GM06990 (cell line): ENCODE results near the gene SYT1.

Experiments used
- DNase-seq: peaks from one replicate; pipeline ENCODE4 v3.0.0-alpha.2; 2011; ENCODE audit not compliant: insufficient read length; ENCODE audit errors: extremely low read depth
- H3K27me3 ChIP-seq: replicated peaks from 2 replicates; pipeline ENCODE4 v1.6.0; 2011; ENCODE audit warnings: low read length; ENCODE audit not compliant: control insufficient read depth, insufficient read depth
- H3K36me3 ChIP-seq: 2 replicates; pipeline ENCODE4 v1.5.1; 2011; ENCODE audit warnings: low read length; ENCODE audit not compliant: control insufficient read depth, insufficient read depth
- H3K4me3 ChIP-seq: replicated peaks from 2 replicates; pipeline ENCODE4 v1.5.1; 2011; ENCODE audit warnings: low read depth, mild to moderate bottlenecking, control low read depth, low read length
- TF ChIP-seq, protein P1 (sequence below): IDR thresholded peaks from 2 replicates; pipeline ENCODE4 v1.5.1; 2011; ENCODE audit warnings: low read length, control low read depth, mild to moderate bottlenecking, inconsistent platforms; ENCODE audit not compliant: insufficient read depth, poor library complexity, severe bottlenecking

The SYT1 gene

GRCh38 chr12:79333144-79333543 is 468.6 kb downstream of the SYT1 start:
- TF ChIP-seq, protein P1, sequence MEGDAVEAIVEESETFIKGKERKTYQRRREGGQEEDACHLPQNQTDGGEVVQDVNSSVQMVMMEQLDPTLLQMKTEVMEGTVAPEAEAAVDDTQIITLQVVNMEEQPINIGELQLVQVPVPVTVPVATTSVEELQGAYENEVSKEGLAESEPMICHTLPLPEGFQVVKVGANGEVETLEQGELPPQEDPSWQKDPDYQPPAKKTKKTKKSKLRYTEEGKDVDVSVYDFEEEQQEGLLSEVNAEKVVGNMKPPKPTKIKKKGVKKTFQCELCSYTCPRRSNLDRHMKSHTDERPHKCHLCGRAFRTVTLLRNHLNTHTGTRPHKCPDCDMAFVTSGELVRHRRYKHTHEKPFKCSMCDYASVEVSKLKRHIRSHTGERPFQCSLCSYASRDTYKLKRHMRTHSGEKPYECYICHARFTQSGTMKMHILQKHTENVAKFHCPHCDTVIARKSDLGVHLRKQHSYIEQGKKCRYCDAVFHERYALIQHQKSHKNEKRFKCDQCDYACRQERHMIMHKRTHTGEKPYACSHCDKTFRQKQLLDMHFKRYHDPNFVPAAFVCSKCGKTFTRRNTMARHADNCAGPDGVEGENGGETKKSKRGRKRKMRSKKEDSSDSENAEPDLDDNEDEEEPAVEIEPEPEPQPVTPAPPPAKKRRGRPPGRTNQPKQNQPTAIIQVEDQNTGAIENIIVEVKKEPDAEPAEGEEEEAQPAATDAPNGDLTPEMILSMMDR, result no peak

GRCh38 chr12:79337662-79338290 is 473.2 kb downstream of the SYT1 start:
- H3K4me3 ChIP-seq, result no peak overlapping the region
- TF ChIP-seq, protein P1, result no peak
- no peak for DNase-seq
- H3K36me3 ChIP-seq, result no peaks in the 10 kb centered on the region
- H3K27me3 ChIP-seq, result no peaks in the 10 kb centered on the region; the same call in 1 of the 2 replicates

More at GRCh38 chr12:79333144-79333543, 468.6 kb downstream of the SYT1 start:
- H3K4me3 ChIP-seq, result no peak overlapping the region
- H3K36me3 ChIP-seq, result no peaks in the 10 kb centered on the region
- H3K27me3 ChIP-seq, result no peaks in the 10 kb centered on the region; the same call in 1 of the 2 replicates
- no peak for DNase-seq

- H3K4me3 ChIP-seq, result no peak overlapping the region
- H3K27me3 ChIP-seq, result no peaks in the 10 kb centered on the region
- TF ChIP-seq, protein P1, result peak; percentile 66
- DNase-seq, result no peak
- H3K36me3 ChIP-seq, result no peaks in the 10 kb centered on the region
Observed at GRCh38 chr12:79344855-79345847, 480.6 kb downstream of the SYT1 start.

DNA sequence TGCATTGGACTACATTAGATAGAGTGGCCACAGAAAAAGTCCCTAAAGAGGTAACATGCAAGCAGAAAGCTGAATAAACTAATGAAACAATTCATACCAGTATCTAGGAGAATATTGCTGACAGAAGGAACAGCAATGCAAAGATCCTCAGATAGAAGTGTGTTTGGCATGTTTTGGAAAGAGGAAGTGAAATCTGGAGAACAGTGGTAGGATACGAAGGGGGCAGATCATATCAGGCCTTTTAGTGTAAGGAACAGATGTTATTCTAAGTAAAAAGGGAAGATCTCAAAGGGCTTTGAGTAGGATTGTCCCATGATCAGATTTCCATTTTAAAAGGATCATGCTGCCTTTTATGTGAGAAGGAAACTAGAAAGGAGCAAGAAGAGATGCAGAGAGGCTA is 483.3 kb downstream of the SYT1 start:
- Histone ChIP-seq H3K27me3 (no peaks in the 10 kb centered on the region), H3K4me3 (no peak overlapping the region), H3K36me3 (no peaks in the 10 kb centered on the region)
- no peak for DNase-seq
- TF ChIP-seq, protein P1, result no peak

DNA sequence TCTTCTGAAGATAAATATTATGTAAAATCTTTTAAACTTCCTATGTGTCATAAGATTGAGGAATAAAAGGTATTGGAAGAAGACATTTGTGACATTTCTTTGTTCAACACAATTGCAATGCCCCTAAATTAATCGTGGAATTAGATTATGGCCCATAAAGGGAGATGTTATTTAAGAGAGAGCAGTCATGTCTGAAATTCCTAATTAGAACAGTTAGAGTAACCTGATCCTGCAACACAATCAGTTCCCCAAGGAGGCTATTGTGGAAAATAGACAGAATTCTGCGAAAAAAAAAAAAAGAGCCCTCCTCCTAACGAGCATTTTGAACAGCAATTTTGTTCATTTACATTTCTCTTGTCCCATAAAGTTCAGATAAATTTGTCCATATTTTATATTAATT is 486.7 kb downstream of the SYT1 start:
- TF ChIP-seq, protein P1, result no peak
- DNase-seq, result no peak

More for the DNA sequence above, 486.7 kb downstream of the SYT1 start:
- H3K27me3 ChIP-seq, result no peaks in the 10 kb centered on the region
- H3K36me3 ChIP-seq, result no peaks in the 10 kb centered on the region
- H3K4me3 ChIP-seq, result no peak overlapping the region
